Measurements from ENCODE around the gene POFUT1. TPM values are rescaled to one million over a fixed set of nuclear protein-coding genes. Genes with fewer than 3 reads are reported as not detected.
"Not testable (repeated sequence)": the region's sequence is repeated elsewhere in the genome, so short reads cannot be mapped to it uniquely, and the experiment has no call there.

POFUT1 gene
- polyA plus RNA-seq, 2 of the 4 experiments (the other 2 are of a cell fraction): 29.6 to 43.9 TPM

- no peak for DNase-seq (ENCODE audit: low read depth in 1 of 2, low spot score in 1 of 2)
- ATAC-seq: no peak
- H3K4me2 ChIP-seq: no peak overlapping the region
- no peaks in the 10 kb centered on the region for H3K4me1 ChIP-seq
- H3K4me3 ChIP-seq: no peak overlapping the region
- TF ChIP-seq CTCF (IDR thresholded peaks at IDR 0.05) (no peak), MAFK (IDR thresholded peaks at IDR 0.05; ENCODE audit: partially characterized antibody) (no peak), POLR2AphosphoS2 (conservative IDR thresholded peaks at IDR 0.05; ENCODE audit: low read length) (no peak)
- H3K27ac ChIP-seq: no peak overlapping the region
- FAIRE-seq: no peak
- no peaks in the 10 kb centered on the region for H3K9me3 ChIP-seq
- WGBS (ENCODE audit: missing lambda C conversion rate): 93% methylated on average over 4 of the region's 4 CpGs
- ChIA-PET POLR2A (no interaction called here), CTCF (no interaction called here)
Measured at GRCh38 chr20:32167552-32167951, 40.1 kb upstream of the POFUT1 start.

GRCh38 chr20:32168184-32168910 is 39.3 kb upstream of the POFUT1 start:
- ChIA-PET POLR2A (no interaction called here), CTCF (no interaction called here)

GRCh38 chr20:32177696-32178095 is 30.0 kb upstream of the POFUT1 start:
- not testable (repeated sequence) for H3K9me3 ChIP-seq

More at GRCh38 chr20:32168184-32168910, 39.3 kb upstream of the POFUT1 start:
- no peaks in the 10 kb centered on the region for H3K9me3 ChIP-seq
- FAIRE-seq (no peak), DNase-seq (ENCODE audit: low read depth in 1 of 2, low spot score in 1 of 2) (no peak), ATAC-seq (peak in 1 of 2 experiments; percentile 33; a peak in 2 of 6 replicates)
- WGBS (ENCODE audit: missing lambda C conversion rate): 91% methylated on average over 2 of the region's 2 CpGs
- no peak overlapping the region for H3K4me3 ChIP-seq
- TF ChIP-seq USF2 (IDR thresholded peaks at IDR 0.05) (no peak), FOSB (CRISPR knock-in tag; IDR thresholded peaks at IDR 0.05) (no peak), MAX (IDR thresholded peaks at IDR 0.05) (no peak), HEYL (CRISPR knock-in tag; IDR thresholded peaks at IDR 0.05) (no peak), NPAS2 (CRISPR knock-in tag; IDR thresholded peaks at IDR 0.05; ENCODE audit: borderline replicate concordance) (no peak), ZSCAN20 (CRISPR knock-in tag; IDR thresholded peaks at IDR 0.05) (no peak), KDM5A (IDR thresholded peaks at IDR 0.05) (no peak), CTCF (IDR thresholded peaks at IDR 0.05) (no peak), FOXS1 (CRISPR knock-in tag; IDR thresholded peaks at IDR 0.05) (no peak)
- no peaks in the 10 kb centered on the region for H3K4me1 ChIP-seq
- H3K27ac ChIP-seq: no peak overlapping the region
- no peak overlapping the region for H3K4me2 ChIP-seq

GRCh38 chr20:32179515-32179914 is 28.2 kb upstream of the POFUT1 start:
- no peak overlapping the region for H3K27ac ChIP-seq

More at GRCh38 chr20:32177696-32178095, 30.0 kb upstream of the POFUT1 start:
- 80% methylated on average over 7 of the region's 7 CpGs for WGBS (ENCODE audit: missing lambda C conversion rate)
- H3K27ac ChIP-seq; H3K4me2 ChIP-seq; ATAC-seq; H3K4me1 ChIP-seq; DNase-seq (ENCODE audit: low read depth in 1 of 2, low spot score in 1 of 2); POLR2A ChIA-PET; H3K4me3 ChIP-seq; FAIRE-seq: not testable (repeated sequence)
- CTCF ChIA-PET: interaction anchor here (0.7 kb wide), 1 partner anchor 58 kb away, joined by 3 read pairs; no protein-coding TSS in a partner anchor

More at GRCh38 chr20:32179515-32179914, 28.2 kb upstream of the POFUT1 start:
- ChIA-PET CTCF (no interaction called here), POLR2A (no interaction called here)
- DNase-seq (ENCODE audit: low read depth in 1 of 2, low spot score in 1 of 2): no peak
- Histone ChIP-seq H3K4me2 (no peak overlapping the region), H3K9me3 (no peaks in the 10 kb centered on the region), H3K4me3 (no peak overlapping the region), H3K4me1 (no peaks in the 10 kb centered on the region)
- 0 out of 6 replicates have a peak, but pooled peaks of 1 of the 2 experiments have one; percentile 36 for ATAC-seq
- WGBS (ENCODE audit: missing lambda C conversion rate): 69% methylated on average over 2 of the region's 2 CpGs
- FAIRE-seq: no peak
- TF ChIP-seq CHD2 (IDR thresholded peaks at IDR 0.05; ENCODE audit: low read length, partially characterized antibody): no peak
- no peak for TF ChIP-seq HDAC2 (IDR thresholded peaks at IDR 0.05)
- no peak for TF ChIP-seq HOXA7 (CRISPR knock-in tag; IDR thresholded peaks at IDR 0.05)

Measured in A549 (cell line).